Inflammatory macrophage treated with lipopolysaccharide for 1 hour (primary cell): ENCODE data around the gene SIDT2.

Source experiments
- DNase-seq, 2 donors: peaks; one replicate each; pipeline ENCODE4 v3.0.0-alpha.2; 2020 to 2022

Gene SIDT2

DNA sequence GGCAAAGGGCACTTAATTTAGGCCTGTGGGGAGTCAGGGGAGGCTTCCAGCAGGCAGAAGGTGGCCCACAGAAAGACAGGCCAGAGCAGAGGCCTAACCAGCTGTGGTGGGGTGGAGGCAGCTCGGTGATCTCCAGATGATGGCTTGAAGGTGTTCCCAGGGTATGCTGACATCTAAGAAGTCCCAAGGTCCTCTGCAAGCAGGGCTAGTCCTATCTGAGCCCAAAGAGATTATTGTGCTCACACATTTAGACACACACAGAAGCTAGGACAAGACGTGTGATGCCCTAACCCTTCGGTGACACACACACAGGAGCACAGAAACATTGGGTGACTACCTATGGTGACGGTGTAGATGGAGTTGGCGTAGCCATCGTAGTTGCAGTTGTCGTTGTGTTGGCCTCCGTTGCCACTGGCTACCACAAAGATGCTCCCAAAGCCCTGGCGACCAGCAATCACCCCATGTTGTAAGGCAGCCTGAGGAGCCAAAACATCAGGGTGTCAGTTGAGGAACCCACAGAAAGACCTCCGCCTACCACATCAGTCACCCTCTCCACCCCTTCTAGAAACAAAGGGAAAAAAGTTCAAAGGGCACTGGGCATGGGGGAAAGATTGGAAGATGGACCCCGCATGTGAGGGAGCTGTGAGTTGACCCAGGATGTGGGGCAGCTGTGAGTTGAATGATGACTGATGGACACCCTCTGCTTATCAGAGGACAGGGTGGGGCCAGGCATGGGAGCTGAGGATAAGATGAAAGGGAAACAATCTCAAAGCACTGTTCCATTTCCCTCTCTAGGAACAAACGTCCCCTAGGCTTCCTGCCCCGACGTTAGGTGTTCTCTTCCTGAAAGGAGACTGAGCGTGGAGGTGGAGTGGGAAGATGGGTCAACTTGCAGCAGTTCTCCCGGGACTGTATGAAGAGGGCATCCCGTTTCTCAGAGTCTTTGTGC lies 45.5 kb downstream of the SIDT2 start:
- DNase-seq, result no peak

DNA sequence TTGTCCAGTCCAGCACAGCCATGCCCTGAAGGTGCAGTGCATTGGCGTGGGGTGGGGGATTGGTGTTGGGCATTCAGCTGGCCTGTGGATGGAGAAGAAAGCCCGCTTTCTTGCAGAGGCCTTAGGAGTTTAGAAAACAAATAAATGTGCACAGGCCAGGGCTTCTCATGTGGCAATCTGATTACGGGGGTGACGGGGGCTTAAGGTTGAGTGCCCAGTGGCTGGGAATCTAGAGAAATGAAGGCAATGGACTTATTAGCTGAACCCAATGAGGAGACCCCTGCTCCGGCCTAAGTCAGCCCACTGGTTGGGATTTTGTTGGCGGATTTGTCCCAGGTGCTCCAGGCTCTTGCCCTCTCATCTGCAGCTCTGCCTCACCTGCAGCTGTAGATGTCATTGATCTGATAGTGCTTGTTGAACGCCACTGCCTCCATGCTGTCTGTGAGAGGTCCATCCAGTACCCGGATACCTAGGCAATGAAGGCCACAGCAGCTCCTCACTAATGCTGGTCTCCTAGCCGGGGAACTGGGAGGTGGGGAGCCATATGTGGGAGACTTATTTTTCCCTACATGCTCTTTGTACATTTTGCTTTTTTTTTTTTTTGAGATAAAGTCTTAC lies 47.1 kb downstream of the SIDT2 start:
- no peak for DNase-seq

DNA sequence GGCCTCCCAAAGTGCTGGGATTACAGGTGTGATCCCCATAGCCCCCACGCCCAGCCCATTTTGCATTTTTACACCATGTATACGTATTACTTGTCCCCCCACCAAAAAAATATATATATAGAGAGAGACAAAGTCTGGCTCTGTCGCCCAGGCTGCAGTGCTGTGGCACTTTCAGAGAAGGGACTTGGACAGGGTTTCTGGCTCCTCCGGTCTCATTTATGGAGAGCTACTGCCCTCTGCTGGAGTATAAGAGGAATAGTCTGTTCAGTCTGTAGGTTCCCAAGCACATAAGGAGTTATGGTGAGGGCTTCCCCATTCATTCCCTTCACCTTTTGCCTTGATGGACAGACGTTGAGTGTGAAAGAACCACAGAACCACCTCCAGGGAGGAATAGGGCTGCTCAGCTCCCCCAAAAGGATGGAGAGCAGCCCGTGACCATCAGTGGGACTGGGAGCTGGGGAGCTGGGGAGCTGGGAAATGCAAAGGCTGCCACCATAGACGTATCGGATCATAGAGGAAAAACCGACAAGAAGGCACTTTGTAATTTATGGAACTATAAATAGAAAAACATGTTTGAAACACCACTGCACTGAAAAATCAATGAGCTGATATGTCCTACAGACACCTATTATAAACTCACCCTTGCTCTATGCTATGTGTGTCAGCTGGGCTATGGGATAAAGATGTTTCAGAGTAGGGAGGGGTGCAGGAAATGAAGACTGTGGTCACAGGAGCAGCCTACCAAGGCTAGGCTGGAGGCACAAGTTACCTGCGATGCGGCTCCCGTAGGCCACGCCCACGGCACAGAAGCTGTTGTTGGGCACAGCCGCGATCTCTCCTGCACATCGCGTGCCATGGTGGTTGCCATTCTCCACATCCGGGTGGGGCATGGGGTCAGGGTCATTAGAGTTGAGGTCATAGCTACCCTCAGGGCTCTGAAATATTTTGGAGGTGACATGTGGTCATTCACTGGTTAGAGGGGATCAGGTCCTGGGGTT lies 48.1 kb downstream of the SIDT2 start:
- DNase-seq, result peak; percentile 64 to 85

DNA sequence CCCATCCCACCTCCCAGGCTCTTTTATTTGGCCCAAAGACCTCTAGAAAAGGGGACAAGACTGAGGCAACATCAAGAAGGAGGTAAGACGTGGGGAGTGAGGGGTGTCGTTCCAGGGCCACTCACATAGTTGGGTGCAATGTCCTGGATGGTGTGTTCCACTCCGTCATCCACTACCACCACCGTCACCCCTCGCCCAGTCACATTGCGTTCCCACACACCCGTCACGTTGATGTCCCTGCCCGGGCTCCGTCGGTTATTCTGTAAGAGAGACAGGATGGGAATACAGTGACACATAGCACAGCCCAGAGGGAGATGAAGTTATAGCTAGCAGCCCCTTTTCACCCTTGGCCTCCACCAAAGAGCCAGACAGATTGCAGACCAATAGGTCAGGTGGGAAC lies 49.5 kb downstream of the SIDT2 start:
- no peak for DNase-seq

DNA sequence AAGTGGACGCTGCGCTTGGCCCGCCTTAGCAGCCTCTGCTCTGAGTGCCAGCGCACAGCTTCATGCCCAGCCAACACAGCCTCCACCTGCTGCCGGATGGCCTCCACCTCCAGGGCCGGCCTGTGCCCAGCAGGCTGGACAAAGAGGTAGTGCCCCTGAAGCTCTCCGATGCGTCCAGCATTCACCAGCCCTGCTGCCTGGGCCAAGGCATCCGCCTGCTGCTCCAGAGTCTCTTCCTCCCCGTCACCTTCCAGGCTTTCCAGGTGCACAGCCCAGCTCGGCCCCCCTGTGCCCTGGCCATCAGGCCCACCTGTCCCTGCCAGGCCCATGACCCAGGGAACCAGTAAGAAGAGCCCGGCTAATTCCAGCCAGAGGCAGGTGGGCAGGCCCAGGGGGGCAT lies 50.9 kb downstream of the SIDT2 start:
- no peak for DNase-seq

DNA sequence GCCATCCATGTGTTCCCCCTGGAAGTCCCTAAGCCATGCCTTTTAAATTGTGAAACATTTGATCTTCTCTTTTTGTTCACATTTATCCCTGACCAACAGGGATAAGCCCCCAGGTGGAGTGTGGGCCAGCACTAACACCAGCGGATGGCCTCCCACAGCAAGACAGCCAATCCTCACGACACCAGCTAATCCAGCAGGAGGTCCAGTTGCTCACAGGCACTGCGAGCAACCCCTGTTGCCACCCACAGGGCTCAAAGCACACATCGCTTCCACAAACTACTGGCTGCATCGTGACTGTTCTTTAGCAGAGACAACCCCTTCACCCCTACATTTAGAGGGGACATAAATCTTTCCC lies 51.4 kb downstream of the SIDT2 start:
- no peak for DNase-seq

DNA sequence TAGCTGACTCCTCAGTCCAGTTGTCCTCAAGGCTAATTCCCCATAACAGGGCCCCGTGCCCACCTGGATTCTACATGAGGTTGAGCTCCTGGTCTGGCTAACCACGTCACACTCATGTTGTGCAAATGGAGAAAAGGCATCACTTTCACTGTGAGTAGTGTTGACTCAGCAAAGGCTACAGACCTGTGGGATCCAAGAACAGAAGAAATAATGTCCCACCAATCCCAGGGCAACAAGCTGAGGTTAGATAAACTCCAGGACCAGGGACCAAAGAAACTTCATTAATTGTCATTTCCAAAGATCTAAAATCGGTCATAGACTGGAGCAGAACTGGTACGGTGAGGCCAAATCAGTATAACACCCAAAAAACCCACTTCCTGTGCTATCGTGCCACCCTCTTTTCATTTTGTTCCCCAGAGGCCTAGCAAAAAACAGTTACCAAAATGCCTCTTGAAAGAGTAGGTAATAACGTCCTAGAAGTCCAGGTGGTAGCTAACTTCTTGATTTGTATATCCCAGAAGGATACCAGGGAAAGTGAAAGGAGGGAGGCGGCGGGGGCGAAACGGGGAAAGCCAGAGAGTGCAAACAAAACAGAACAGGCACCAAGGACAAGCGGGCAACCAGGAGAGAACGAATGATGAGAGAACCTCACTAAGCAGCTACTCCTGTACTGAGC lies 51.9 kb downstream of the SIDT2 start:
- DNase-seq, result no peak

DNA sequence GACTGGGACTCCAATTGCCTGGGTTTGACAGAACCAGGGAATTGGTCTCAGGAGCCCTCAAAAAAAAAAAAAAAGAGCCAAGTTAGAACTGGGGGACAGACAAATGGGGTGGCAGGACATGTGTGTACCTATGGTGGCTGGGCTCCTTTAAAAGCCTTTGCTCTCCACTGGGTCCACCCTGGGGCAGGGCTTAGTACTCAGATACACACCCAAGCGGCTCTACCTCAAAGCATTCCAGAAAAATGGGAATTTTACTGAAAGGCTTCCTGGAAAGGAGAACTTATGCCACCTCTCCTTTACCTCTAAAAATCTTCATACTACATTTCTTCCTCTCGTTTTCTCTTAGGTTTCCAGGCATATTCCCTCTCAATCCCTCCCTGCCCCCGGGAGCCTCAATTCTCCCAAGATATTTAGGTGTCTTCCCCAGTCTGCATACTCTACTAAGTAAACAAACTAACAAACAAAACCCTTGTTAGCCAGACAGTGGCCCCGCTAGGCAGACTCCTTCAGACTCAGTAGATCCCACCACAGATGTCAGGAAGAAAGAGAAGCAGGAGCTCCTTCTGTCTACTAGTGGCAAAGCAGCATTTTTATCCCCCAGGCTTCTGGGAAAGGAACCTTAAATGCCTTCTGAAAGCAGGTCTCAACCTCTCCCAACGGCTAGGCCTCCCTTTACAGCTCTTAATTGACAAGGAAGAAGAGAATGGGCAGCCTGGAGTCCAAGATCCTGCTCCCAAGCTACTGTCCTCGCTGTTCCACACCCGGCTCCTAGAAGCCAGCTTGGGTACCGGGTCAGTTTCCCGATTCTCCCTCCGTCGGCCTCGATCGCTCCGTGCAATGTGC lies 52.7 kb downstream of the SIDT2 start:
- DNase-seq, result peak in 1 of 2 donors; percentile 0

DNA sequence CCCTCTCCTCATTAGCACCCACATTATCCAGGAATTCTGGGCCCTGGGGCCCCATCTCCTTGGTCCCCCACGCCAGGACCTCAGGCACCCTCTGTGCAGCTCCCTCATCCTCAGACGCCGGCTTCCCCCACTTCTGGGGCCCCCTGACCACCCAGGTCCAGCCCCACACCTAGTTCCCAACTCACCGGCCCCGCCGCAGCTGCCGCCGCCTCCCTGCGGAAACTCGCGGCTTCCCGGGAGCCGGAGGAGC lies 53.2 kb downstream of the SIDT2 start, which contains the start of gene PCSK7:
TSS of gene PCSK7 (minus strand) at position 232 of the 250 bp plus-strand sequence. CDS start 2,229 bp downstream, outside the sequence.
- no peak for DNase-seq

DNA sequence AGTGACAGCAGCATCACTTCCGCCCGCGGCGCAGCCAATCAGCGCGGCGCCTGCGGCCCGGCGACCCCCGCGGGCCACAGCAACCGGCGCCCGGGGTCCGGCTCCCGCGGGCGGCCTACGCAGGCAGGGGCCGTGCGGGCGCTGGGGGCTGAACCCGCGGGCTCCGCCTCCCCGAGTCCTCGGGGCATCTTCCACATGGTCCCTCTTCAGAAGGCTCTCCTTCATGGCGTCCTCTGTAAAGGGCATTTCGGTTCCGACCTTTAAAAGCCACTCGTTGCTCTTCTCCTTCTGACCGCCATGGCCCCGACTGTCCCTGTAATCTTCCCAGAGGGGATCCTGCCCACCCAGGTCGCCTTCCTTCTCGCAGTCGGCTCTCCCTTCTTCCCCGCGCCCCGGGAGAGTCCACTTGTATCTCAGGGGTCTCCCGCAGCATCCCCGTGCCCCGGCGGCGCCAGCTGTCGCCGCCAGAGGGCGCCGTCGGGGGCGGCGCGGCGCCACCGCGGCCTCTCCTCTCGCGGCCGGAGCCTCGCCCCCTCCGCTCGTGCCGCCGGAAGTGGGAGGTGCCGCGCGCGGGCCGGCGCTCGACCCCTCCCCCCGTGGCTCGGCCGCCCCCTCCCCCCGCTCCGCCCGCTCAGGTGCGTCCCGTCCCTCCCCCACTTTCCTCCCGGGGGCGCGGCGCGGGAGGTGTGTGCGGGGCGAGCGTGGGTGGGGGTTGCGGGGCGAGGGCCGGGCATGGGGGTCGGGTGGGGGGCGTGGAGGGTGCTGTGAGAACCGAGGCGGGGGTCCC lies 53.7 kb downstream of the SIDT2 start, which contains the start of gene RNF214:
TSS of gene RNF214 (plus strand) at position 580 of the 787 bp plus-strand sequence. CDS start 1,602 bp downstream, outside the sequence.
- peak; percentile 57 to 78 for DNase-seq

DNA sequence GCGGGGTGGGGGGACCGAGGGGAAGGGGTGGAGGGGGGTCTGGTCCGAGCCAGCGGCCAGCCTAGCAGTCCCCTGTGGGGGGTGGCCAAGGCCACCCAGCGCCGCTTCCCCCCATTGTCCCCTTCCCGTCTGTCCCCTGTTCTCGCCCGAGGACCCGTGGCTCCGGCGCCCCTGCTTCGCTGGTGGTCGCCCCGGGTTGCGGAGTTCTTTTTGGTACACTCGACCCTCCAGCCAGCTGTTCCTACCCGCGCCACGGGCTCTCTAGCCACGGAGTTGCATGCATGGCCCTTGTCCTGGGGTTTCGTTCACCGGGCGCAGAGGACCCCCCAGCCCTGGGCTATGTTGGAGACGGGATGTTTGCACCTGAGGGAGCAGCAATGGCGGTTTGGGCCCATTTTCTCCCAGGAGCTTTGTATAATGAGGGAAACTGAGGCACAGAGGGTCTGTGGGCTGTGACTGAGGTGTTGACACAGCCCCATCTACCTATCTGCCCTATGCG lies 54.4 kb downstream of the SIDT2 start:
- DNase-seq, result no peak

DNA sequence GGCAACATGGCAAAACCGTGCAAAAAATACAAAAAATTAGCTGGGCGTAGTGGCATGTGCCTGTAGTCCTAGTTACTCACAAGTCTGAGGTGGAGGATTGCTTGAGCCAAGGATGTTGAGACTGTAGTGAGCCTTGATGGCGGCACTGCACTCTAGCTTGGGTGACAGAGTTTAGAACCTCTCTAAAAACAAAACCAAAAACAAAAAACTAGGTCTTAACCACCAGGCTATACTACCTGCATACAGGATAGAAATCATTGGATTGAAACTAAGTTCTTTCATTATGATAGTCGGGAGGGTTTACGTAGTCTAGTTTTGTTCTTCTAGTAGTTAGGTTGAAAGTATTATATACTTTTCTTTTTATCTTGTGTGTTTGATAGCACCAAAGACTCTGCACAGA lies 59.7 kb downstream of the SIDT2 start:
- DNase-seq, result no peak

DNA sequence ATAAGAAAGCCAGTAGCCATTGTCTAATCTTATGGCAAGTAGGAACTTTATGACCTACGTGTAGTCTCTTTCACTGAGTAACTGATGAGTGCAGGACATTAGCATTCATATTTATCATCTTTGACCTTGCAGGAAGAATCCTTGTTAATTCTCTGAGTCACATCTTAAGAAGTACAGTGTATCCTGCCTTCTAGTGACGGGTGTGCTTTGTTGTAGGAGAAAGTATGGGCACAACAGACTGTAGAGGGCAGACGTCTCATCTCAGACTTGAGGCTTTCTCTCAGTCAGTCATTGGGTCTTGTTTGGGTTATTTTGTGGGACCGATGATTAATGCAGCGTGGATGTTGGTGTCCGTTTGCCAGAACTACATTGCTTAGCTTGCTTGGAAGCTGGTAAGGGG lies 60.8 kb downstream of the SIDT2 start:
- DNase-seq, result no peak
